GM23338 (cell line): Measurements from ENCODE around the gene GAA. TPM values are rescaled to one million over a fixed set of nuclear protein-coding genes. Genes with fewer than 3 reads are reported as not detected.

Source experiments
- ATAC-seq: fragments of 200-7000 bp; cut with Tn5 transposase; 3 replicates; pipeline ENCODE4 v1.9.1; 2020
- DNase-seq: peaks from one replicate; pipeline ENCODE4 v3.0.0-alpha.2; 2015; ENCODE audit warnings: low spot score
- H2AFZ ChIP-seq: fragments of 200-600 bp; sonication (generic); 2 replicates; pipeline ENCODE4 v1.8.0; 2016; ENCODE audit warnings: antibody characterized with exemption, mild to moderate bottlenecking, moderate library complexity
- H3F3A ChIP-seq: fragments of 200-600 bp; sonication (generic); replicated peaks from 2 replicates; pipeline ENCODE4 v1.8.0; 2017; ENCODE audit warnings: antibody characterized with exemption, mixed run types, low read depth
- H3K27ac ChIP-seq: fragments of 200-600 bp; sonication (generic); 2 replicates; pipeline ENCODE4 v1.6.1; 2016; ENCODE audit warnings: low read depth
- H3K27me3 ChIP-seq: fragments of 200-600 bp; sonication (generic); 2 replicates; pipeline ENCODE4 v1.8.0; 2016; ENCODE audit warnings: mild to moderate bottlenecking, mixed run types, moderate library complexity; ENCODE audit not compliant: insufficient read depth
- H3K36me3 ChIP-seq: fragments of 200-600 bp; sonication (generic); 2 replicates; pipeline ENCODE4 v1.8.0; 2016; ENCODE audit warnings: mild to moderate bottlenecking; ENCODE audit not compliant: insufficient read depth
- H3K4me1 ChIP-seq: fragments of 200-600 bp; sonication (generic); 2 replicates; pipeline ENCODE4 v1.8.0; 2016; ENCODE audit warnings: mild to moderate bottlenecking, moderate library complexity; ENCODE audit not compliant: insufficient read depth
- H3K4me2 ChIP-seq: fragments of 200-600 bp; sonication (generic); 2 replicates; pipeline ENCODE4 v1.7.1; 2017; ENCODE audit warnings: mixed run types
- H3K4me3 ChIP-seq: fragments of 200-600 bp; sonication (generic); 2 replicates; pipeline ENCODE4 v1.6.1; 2016; ENCODE audit warnings: mixed run types
- H3K79me2 ChIP-seq: fragments of 200-600 bp; sonication (generic); replicated peaks from 2 replicates; pipeline ENCODE4 v1.8.0; 2017; ENCODE audit warnings: mild to moderate bottlenecking; ENCODE audit not compliant: insufficient read depth
- H3K9me2 ChIP-seq: fragments of 200-600 bp; sonication (generic); 2 replicates; pipeline ENCODE4 v1.8.0; 2017; ENCODE audit not compliant: insufficient read depth
- H4K20me1 ChIP-seq: fragments of 200-600 bp; sonication (generic); replicated peaks from 2 replicates; pipeline ENCODE4 v1.8.0; 2017; ENCODE audit warnings: mild to moderate bottlenecking; ENCODE audit not compliant: insufficient read depth
- H3K27ac Mint-ChIP-seq: 2 replicates; pipeline ENCODE4 v1.8.0; 2020; ENCODE audit warnings: inconsistent platforms, mild to moderate bottlenecking, moderate library complexity, mixed read lengths
- H3K27me3 Mint-ChIP-seq: 3 replicates; pipeline ENCODE4 v1.8.0; 2022; ENCODE audit warnings: low read depth, mild to moderate bottlenecking, moderate library complexity, mixed read lengths, inconsistent platforms; ENCODE audit not compliant: insufficient read depth, poor library complexity
- H3K36me3 Mint-ChIP-seq: 3 replicates; pipeline ENCODE4 v1.8.0; 2021; ENCODE audit warnings: low read depth, mild to moderate bottlenecking, inconsistent platforms, moderate library complexity, mixed read lengths
- H3K4me1 Mint-ChIP-seq: 3 replicates; pipeline ENCODE4 v1.8.0; 2020; ENCODE audit warnings: mild to moderate bottlenecking, inconsistent platforms, mixed read lengths
- H3K4me3 Mint-ChIP-seq: 3 replicates; pipeline ENCODE4 v1.8.0; 2021; ENCODE audit warnings: moderate library complexity, mild to moderate bottlenecking, inconsistent platforms, mixed read lengths
- H3K9me3 Mint-ChIP-seq: 3 replicates; pipeline ENCODE4 v1.8.0; 2020; ENCODE audit warnings: moderate library complexity, mild to moderate bottlenecking, inconsistent platforms, mixed read lengths
- JUNB ChIP-seq: IDR thresholded peaks from one replicate; pipeline ENCODE4 v1.6.1; 2016; ENCODE audit warnings: antibody characterized with exemption; ENCODE audit not compliant: unreplicated experiment
- NANOG ChIP-seq: IDR thresholded peaks from 2 replicates; pipeline ENCODE4 v1.6.1; 2016; ENCODE audit warnings: antibody characterized with exemption, borderline replicate concordance
- ZNF114 ChIP-seq: fragments of 250-450 bp; sonication (Bioruptor Pico); IDR thresholded peaks from 2 replicates; pipeline ENCODE4 v1.5.0; 2020; ENCODE audit warnings: mild to moderate bottlenecking, moderate library complexity
- polyA plus RNA-seq: library from polyadenylated mRNA; unstranded; fragments of >200 nt; fragmentation: Nextera tagmentation; extraction: Ambion mirVana; gene quantifications from 2 replicates; pipeline ENCODE4 v1.2.1, GENCODE V29; 2016
- total RNA-seq: library from RNA; depleted of rRNA; stranded (reverse); fragments of >200 nt; shearing (Covaris generic); gene quantifications from 2 replicates; pipeline ENCODE4 v1.2.3, GENCODE V29; 2014
- TF ChIP-seq, protein P1 (sequence below): fragments of 250-450 bp; sonication (Bioruptor Pico); IDR thresholded peaks from 2 replicates; pipeline ENCODE4 v1.5.0; 2020; ENCODE audit warnings: mild to moderate bottlenecking, moderate library complexity

The GAA gene
- total and polyA plus RNA-seq, 2 experiments from 2014 or later = 72.5 to 98.1 TPM

DNA sequence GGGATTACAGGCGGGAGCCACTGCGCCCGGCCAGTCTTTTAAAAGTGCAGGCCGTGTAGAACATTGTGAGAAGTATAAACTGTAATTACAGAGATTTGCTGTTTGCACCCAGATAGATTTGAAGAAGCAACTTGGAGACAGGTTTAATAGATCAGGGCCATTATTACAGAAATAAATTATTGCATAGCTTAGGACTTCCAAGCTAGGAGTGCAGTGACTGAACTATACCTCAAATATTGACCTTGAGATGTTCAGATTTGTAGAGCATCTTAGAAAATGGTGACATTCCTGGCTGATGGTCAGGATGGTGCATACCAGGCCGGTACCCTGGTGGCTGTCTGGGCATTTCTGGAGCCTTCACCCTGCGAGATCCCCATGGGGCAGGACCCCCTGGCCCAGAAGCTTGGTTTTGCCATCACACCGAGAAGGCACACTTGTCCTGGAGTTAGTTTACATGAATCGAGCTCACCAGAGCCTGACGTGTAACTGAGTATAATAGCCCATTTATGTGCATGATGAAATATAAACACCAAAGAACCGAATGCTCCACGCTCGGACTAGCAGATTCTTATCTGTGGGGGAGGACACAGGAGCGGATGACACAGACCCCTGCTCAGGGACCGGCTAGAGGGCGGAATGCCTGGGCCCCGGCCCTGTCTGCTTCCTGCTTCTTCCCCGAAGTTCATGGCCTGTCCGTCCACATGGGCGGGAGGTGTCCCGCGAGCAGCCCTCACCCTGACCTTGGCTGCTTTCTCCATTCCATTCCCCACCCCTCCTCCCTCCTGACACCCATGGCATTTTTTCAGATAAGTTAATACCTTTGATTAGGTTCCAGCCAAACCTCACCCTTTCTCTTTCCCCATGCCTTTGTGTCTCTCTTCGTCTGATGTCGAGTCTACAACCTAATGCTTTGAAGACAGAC, 32.8 kb upstream of the GAA start:
- H3K79me2 ChIP-seq = no peaks in the 10 kb centered on the region
- Mint-ChIP-seq H3K9me3 (no peaks in the 10 kb centered on the region), H3K36me3 (no peaks in the 10 kb centered on the region), H3K4me3 (no peak overlapping the region), H3K4me1 (peaks cover 25% of the 10 kb centered on the region), H3K27ac (no peak overlapping the region), H3K27me3 (peaks cover 4% of the 10 kb centered on the region)
- no peaks in the 10 kb centered on the region for H3K9me2 ChIP-seq
- H4K20me1 ChIP-seq = no peaks in the 10 kb centered on the region
- no peak overlapping the region for H3K4me3 ChIP-seq
- TF ChIP-seq NANOG (no peak), JUNB (no peak), ZNF114 (no peak)
- TF ChIP-seq, protein P1, sequence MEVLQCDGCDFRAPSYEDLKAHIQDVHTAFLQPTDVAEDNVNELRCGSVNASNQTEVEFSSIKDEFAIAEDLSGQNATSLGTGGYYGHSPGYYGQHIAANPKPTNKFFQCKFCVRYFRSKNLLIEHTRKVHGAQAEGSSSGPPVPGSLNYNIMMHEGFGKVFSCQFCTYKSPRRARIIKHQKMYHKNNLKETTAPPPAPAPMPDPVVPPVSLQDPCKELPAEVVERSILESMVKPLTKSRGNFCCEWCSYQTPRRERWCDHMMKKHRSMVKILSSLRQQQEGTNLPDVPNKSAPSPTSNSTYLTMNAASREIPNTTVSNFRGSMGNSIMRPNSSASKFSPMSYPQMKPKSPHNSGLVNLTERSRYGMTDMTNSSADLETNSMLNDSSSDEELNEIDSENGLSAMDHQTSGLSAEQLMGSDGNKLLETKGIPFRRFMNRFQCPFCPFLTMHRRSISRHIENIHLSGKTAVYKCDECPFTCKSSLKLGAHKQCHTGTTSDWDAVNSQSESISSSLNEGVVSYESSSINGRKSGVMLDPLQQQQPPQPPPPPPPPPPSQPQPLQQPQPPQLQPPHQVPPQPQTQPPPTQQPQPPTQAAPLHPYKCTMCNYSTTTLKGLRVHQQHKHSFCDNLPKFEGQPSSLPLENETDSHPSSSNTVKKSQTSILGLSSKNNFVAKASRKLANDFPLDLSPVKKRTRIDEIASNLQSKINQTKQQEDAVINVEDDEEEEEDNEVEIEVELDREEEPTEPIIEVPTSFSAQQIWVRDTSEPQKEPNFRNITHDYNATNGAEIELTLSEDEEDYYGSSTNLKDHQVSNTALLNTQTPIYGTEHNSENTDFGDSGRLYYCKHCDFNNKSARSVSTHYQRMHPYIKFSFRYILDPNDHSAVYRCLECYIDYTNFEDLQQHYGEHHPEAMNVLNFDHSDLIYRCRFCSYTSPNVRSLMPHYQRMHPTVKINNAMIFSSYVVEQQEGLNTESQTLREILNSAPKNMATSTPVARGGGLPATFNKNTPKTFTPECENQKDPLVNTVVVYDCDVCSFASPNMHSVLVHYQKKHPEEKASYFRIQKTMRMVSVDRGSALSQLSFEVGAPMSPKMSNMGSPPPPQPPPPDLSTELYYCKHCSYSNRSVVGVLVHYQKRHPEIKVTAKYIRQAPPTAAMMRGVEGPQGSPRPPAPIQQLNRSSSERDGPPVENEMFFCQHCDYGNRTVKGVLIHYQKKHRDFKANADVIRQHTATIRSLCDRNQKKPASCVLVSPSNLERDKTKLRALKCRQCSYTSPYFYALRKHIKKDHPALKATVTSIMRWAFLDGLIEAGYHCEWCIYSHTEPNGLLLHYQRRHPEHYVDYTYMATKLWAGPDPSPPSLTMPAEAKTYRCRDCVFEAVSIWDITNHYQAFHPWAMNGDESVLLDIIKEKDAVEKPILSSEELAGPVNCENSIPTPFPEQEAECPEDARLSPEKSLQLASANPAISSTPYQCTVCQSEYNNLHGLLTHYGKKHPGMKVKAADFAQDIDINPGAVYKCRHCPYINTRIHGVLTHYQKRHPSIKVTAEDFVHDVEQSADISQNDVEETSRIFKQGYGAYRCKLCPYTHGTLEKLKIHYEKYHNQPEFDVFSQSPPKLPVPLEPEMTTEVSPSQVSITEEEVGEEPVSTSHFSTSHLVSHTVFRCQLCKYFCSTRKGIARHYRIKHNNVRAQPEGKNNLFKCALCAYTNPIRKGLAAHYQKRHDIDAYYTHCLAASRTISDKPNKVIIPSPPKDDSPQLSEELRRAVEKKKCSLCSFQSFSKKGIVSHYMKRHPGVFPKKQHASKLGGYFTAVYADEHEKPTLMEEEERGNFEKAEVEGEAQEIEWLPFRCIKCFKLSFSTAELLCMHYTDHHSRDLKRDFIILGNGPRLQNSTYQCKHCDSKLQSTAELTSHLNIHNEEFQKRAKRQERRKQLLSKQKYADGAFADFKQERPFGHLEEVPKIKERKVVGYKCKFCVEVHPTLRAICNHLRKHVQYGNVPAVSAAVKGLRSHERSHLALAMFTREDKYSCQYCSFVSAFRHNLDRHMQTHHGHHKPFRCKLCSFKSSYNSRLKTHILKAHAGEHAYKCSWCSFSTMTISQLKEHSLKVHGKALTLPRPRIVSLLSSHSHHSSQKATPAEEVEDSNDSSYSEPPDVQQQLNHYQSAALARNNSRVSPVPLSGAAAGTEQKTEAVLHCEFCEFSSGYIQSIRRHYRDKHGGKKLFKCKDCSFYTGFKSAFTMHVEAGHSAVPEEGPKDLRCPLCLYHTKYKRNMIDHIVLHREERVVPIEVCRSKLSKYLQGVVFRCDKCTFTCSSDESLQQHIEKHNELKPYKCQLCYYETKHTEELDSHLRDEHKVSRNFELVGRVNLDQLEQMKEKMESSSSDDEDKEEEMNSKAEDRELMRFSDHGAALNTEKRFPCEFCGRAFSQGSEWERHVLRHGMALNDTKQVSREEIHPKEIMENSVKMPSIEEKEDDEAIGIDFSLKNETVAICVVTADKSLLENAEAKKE = no peak
- H3K27ac ChIP-seq = 0 out of 2 replicates have a peak overlapping the region, but pooled peaks have one; percentile 32
- no peaks in the 10 kb centered on the region for H3K36me3 ChIP-seq
- no peak overlapping the region for H3K4me2 ChIP-seq
- peaks cover 12% of the 10 kb centered on the region; the same call in 1 of the 2 replicates for H3K4me1 ChIP-seq
- H2AFZ ChIP-seq = no peak overlapping the region
- ATAC-seq = no peak
- H3K27me3 ChIP-seq = no peaks in the 10 kb centered on the region
- peaks cover 13% of the 10 kb centered on the region for H3F3A ChIP-seq
- DNase-seq = no peak
